LHCN-M2 (cell line): ENCODE measurements around the gene PSME1. TPM values are rescaled to one million over a fixed set of nuclear protein-coding genes. Genes with fewer than 3 reads are reported as not detected.
A peak's percentile ranks its signal among the peaks of the same experiment; 100 is the strongest.

ENCODE experiments used
- DNase-seq: peaks from one replicate; pipeline ENCODE4 v3.0.0-alpha.2; 2012; ENCODE audit warnings: low read depth
- total RNA-seq: library from RNA; depleted of rRNA; stranded (reverse); fragments of >200 nt; gene quantifications from 2 replicates; pipeline ENCODE4 v1.2.3, GENCODE V29; 2014

PSME1 gene
- total RNA-seq, 1 experiment from 2014 or later = 143 TPM

- no peak for DNase-seq
These were observed 6.5 kb upstream of the PSME1 start for GRCh38 chr14:24129410-24129998.

- no peak for DNase-seq
These were observed 5.6 kb upstream of the PSME1 start, which contains the start of gene FITM1 for GRCh38 chr14:24130380-24130716. Gene FITM1 (plus strand): TSS chr14:24130659. CDS start chr14:24131564, 905 bp downstream.

- peak; percentile 88 for DNase-seq
These were observed 5.1 kb upstream of the PSME1 start for GRCh38 chr14:24130717-24131548.

- DNase-seq = no peak
These were observed 4.4 kb upstream of the PSME1 start for GRCh38 chr14:24131549-24131966.

- no peak for DNase-seq
These were observed 3.8 kb upstream of the PSME1 start for GRCh38 chr14:24132061-24132685.

- DNase-seq = no peak
These were observed 3.0 kb upstream of the PSME1 start for GRCh38 chr14:24132976-24133375.

GRCh38 chr14:24133735-24134134 is 2.3 kb upstream of the PSME1 start:
- no peak for DNase-seq

GRCh38 chr14:24135584-24135833 is 485 bp upstream of the PSME1 start:
- DNase-seq = no peak

GRCh38 chr14:24136684-24137528 is 912 bp downstream of the PSME1 start:
- DNase-seq = no peak

- DNase-seq = no peak
These were observed 1.8 kb downstream of the PSME1 start for GRCh38 chr14:24137529-24138395.

GRCh38 chr14:24138396-24139271 is 2.6 kb downstream of the PSME1 start:
- no peak for DNase-seq

- no peak for DNase-seq
These were observed 3.4 kb downstream of the PSME1 start for GRCh38 chr14:24139272-24139934.

- peak; percentile 99 for DNase-seq
These were observed 5.3 kb downstream of the PSME1 start, which contains the start of gene EMC9 for GRCh38 chr14:24141097-24141880. Gene EMC9 (minus strand): TSS chr14:24141591. CDS start chr14:24141304, 287 bp downstream.

GRCh38 chr14:24143511-24143910 is 7.5 kb downstream of the PSME1 start:
- DNase-seq = peak; percentile 79

GRCh38 chr14:24144451-24144850 is 8.5 kb downstream of the PSME1 start:
- no peak for DNase-seq

GRCh38 chr14:24145219-24145618 is 9.2 kb downstream of the PSME1 start:
- DNase-seq = no peak

- no peak for DNase-seq
These were observed 9.9 kb downstream of the PSME1 start for GRCh38 chr14:24145690-24146452.
